Activated CD4-positive, alpha-beta T cell treated with anti-CD3 and anti-CD28 coated beads, Interleukin-2, Interleukin-6, amounts not matched to agents 100 ng/mL and 50 ng/mL, durations not matched to agents 16 hours and 8 hours (primary cell): ENCODE results near the gene PRMT9.

Experiments
- DNase-seq: peaks from one replicate; pipeline ENCODE4 v3.0.0-alpha.2; 2020

PRMT9 gene

GRCh38 chr4:147617841-147618691 lies 65.9 kb downstream of the PRMT9 start:
- no peak for DNase-seq

GRCh38 chr4:147617173-147617840 lies 66.7 kb downstream of the PRMT9 start, which contains the start of gene TMEM184C:
TMEM184C (plus strand) TSS chr4:147617397; CDS start chr4:147617957, 560 bp downstream.
- peak; percentile 99 for DNase-seq

- DNase-seq: no peak
Observed at GRCh38 chr4:147616849-147617172, 67.2 kb downstream of the PRMT9 start.

GRCh38 chr4:147610686-147611085 lies 73.3 kb downstream of the PRMT9 start:
- DNase-seq: no peak

- DNase-seq: no peak
Observed at GRCh38 chr4:147607471-147607870, 76.5 kb downstream of the PRMT9 start.

GRCh38 chr4:147605499-147605898 lies 78.5 kb downstream of the PRMT9 start:
- no peak for DNase-seq

GRCh38 chr4:147599769-147600168 lies 84.2 kb downstream of the PRMT9 start:
- DNase-seq: no peak

GRCh38 chr4:147599206-147599605 lies 84.8 kb downstream of the PRMT9 start:
- DNase-seq: no peak

- no peak for DNase-seq
Observed at GRCh38 chr4:147597561-147597960, 86.4 kb downstream of the PRMT9 start.

- DNase-seq: no peak
Observed at GRCh38 chr4:147596981-147597380, 87.0 kb downstream of the PRMT9 start.

GRCh38 chr4:147596377-147596776 lies 87.6 kb downstream of the PRMT9 start:
- no peak for DNase-seq

- no peak for DNase-seq
Observed at GRCh38 chr4:147594578-147594977, 89.4 kb downstream of the PRMT9 start.

- no peak for DNase-seq
Observed at GRCh38 chr4:147594107-147594506, 89.9 kb downstream of the PRMT9 start.

- DNase-seq: no peak
Observed at GRCh38 chr4:147591106-147591505, 92.9 kb downstream of the PRMT9 start.

- DNase-seq: peak; percentile 55
Observed at GRCh38 chr4:147590249-147590920, 93.6 kb downstream of the PRMT9 start.

GRCh38 chr4:147589586-147589985 lies 94.4 kb downstream of the PRMT9 start:
- no peak for DNase-seq
